ENCODE results near the gene CIBAR2.

CIBAR2 gene

DNA sequence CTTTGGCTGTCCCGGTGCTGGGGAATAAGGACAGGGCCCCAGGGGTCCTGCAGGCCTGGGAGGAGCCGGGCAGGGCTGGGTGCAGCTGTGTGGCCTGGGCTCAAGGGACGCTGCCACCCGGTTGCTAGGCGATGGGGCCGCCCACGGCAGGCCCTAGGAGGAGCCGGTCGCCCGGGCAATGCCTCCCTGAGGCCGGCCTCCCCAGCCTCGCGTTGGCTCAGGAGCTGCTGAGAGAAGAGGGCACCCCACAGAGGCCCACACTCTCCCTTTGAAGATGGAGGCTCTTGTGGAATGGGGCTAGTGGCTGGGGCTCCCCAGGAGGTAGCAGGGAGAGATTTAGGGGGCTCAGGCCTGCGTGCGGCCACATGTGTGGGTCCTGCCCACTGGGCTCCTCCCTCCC lies at the start of gene CIBAR2:
Gene CIBAR2, minus strand, starts transcription at position 109 of the 400 bp plus-strand sequence. CDS start 120 bp downstream, outside the sequence.
- no peak for DNase-seq (ENCODE audit: low read depth in 2 of 2)

DNA sequence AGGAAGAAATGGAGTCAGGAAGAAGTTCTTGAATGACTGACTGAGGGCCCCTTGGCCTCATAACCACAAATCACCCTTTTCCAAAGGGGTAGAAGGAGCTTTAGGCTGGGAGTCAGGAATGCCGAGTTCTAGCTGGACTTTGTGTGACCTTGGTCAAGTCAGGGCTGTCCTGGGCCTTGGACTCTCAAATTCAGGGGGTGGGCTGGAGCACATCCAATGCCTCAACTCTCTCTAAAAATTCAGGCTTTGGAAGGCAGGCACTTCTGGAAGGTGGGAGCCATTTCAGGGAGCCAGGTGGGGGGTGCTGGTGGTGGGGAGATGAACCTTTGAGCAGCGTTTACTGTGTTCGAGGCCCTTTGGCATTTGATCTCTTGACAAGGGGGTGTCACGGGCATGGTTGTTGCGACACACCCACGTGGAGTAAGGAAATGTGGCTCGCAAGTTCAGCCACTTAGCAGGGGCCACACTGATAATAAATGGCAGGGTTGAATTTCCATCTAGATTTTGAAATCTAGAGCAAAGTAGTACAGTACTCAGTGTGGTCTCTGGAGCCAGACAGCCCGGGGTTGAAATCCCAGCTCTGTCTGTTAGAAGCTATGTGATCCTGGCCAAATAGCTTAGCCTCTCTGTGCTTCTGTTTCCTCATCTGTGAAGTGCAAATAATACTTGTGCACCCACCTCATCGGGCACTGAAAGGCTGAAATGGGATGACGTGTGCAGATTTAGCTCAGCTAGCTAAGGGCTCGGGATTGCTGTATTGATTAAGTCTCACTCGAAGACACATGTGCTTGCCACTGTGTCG lies 47.1 kb upstream of the CIBAR2 start:
- DNase-seq (ENCODE audit: low read depth in 2 of 2), result no peak

DNA sequence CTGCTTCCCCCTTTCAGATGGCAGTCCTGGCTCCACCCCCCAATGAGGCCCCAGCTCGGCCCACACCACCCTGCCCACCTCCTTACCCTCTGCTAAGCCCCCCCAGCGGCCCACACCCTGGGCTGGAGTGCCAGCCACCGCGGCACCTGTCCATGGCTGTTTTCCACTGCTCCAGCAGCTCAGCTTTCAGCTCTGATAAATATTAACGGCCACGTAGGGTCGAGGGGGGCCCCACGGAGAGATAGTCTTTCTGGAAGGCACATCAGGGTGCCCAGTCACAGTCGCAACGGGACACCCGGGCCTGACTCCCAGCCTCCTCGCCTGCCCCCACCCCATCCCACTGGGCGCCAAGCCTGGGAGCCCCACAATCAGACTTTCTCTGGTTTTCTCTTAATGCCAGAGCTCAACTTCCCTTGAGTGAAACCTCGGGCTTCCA lies 46.5 kb upstream of the CIBAR2 start:
- DNase-seq (ENCODE audit: low read depth in 2 of 2), result no peak

DNA sequence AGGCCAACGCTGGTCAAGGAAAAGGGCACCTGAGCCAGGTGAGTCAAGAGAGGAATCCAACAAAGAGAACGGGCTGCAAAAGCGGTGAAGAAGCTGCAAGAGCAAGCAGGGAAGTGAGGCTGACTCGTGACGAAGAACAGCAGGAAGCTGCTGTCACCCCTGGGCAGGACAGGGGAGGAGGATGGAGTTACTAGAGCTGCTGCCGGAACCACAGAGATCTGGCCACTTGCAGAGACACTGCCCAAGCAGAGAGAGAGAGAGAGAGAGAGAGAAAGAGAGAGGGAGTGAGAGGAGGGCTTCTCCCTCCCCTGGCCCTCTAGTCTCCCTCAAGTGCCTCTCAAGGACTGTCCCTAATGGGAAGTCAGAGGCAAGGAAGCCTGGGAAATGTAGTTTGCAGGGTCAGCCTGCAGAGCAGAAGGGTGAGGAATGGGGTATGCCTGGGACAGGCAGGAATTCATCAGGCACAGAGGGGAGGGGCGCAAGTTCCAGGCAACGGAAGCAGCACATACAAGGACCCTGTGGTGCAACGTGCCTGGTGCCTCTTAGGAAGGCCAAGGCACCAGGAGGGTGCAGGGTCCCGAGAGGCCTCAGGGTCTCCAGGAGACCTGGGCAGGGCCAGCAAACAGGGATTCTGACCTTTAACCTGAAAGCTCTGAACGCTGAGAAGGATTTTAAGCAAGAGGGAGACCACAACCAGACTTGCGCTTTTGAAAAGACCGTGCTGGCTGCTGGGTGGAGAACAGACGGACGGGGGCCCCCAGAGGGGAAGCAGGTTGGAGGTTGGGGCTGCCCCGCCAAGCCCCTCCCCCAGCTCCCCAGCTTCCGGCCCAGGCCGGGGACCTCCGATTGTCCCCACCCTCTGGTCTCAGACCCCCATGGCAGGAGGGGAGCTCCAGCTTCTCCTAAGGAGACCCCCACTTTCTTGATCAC lies 45.8 kb upstream of the CIBAR2 start:
- DNase-seq (ENCODE audit: low read depth in 2 of 2), result no peak

DNA sequence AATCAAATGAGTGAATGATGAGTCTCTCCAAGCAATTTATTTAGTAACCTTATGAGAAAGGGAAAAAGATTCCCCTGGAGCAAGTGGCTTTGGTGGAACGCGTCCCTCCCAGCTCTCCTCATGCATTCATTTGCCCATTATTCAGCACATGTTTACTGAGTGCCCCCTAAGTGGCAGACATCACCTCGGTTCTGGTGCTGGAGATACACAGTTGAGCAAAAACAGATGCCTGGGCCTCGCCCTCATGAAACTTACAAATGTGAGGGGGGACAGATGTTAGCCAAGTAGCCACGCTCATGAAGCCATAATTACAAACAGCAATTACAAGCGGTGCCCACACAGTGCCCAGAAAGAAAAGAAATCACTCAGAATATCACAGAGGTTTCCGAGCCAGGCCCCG lies 45.1 kb upstream of the CIBAR2 start:
- DNase-seq (ENCODE audit: low read depth in 2 of 2), result no peak

DNA sequence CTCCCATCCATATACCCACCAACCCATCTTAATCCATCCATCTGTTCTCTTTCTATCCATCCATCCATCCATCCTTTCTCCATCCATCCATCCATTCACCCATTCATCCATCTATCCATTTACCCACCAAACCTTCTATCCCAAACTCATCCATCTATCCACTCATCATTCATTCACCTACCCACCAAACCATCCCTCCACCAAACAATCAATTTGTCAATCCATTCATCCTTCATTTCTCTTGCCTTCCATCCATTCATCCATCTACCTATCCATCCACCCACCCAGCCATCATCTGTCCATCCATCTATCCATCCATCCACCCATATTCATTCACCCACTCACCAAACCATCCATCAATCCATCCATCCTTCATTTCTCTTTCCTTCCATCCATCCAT lies 44.6 kb upstream of the CIBAR2 start:
- no peak for DNase-seq (ENCODE audit: low read depth in 2 of 2)

DNA sequence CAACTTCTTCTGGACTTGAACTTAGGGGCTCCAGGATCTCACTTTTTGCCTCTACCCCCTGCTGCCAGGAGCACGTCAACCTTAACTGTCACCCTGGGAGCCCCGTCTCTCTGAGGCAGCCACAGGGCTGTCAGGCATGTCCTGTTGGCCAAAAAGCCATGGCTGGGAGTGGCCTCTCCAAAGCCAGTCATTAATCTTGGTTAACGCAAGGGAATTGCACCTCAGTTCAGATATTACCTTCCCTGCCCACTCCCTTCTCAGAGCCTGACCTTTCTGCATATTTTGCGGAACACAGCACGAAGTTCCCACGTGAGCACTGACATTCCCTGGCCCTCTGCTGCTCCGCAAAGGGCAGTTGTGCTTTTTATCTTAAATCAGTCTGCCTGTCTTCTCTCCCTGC lies 44.2 kb upstream of the CIBAR2 start:
- DNase-seq (ENCODE audit: low read depth in 2 of 2), result no peak

DNA sequence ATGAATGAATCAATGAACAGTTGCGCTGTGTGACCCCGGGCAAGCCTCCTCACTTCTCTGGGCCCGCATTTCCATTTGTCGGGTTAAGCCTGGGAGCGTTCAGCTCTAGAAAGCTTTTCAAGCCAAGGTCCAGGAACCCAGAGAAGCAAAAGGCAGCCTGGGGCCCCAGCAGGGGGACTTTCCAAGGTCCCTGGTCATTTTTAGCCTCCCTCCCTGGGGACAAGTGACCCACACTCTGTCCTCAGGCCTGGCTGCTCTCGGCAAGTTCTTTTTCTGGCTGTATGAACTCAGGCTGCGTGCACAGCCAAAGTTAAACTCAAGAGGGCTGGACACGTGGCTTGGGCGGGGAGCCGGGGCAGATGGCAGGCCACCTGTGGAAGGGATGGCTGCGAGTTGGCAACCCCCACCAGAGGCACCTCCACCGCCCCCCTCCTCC lies 41.4 kb upstream of the CIBAR2 start:
- no peak for DNase-seq (ENCODE audit: low read depth in 2 of 2)

DNA sequence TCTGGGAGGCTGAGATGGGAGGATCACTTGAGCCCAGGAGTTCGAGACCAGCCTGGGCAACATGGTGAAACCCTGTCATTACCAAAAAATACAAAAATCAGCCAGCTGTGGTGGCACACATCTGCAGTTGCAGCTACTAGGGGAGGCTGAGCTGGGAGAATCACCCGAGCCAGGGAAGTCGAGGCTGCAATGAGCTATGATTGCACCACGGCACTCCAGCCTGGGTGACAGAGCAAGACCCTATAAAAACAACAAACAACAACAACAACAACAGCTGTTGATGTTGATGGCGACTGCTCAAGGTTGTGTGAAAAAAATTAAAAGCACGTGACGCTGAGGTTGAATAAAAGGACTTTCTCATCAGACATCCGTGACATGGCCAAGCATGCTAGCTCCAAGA lies 40.8 kb upstream of the CIBAR2 start:
- DNase-seq (ENCODE audit: low read depth in 2 of 2), result no peak

DNA sequence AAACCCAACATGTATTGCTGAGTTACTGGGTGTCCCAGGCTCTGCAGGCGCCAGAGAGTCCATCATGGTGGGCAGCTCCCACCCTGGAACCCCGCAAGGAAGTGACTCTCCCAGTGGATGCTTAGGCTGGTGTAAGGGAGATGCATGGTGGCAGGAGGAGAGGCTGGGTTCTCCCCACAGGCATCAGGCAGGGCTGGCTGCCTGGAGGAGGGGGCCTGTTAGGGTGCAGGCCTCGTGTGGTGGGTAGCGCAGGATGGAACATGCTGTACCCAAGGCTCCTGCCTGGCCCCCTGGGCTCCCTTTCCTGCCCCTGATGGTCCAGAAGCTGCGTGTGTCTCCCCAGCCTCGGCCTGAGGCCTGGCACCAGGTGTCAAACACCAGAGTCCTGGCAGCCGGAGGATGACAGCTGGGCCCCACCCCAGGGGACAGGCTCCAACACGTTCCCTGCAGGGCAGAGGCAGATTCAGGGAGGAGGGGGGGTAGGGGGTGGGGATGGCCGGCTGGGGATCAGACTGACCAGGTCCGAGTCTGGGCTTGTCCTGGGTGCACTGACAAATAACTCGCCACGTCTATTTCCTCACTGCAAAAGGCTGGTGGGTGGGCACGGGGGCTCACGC lies 40.2 kb upstream of the CIBAR2 start:
- no peak for DNase-seq (ENCODE audit: low read depth in 2 of 2)

DNA sequence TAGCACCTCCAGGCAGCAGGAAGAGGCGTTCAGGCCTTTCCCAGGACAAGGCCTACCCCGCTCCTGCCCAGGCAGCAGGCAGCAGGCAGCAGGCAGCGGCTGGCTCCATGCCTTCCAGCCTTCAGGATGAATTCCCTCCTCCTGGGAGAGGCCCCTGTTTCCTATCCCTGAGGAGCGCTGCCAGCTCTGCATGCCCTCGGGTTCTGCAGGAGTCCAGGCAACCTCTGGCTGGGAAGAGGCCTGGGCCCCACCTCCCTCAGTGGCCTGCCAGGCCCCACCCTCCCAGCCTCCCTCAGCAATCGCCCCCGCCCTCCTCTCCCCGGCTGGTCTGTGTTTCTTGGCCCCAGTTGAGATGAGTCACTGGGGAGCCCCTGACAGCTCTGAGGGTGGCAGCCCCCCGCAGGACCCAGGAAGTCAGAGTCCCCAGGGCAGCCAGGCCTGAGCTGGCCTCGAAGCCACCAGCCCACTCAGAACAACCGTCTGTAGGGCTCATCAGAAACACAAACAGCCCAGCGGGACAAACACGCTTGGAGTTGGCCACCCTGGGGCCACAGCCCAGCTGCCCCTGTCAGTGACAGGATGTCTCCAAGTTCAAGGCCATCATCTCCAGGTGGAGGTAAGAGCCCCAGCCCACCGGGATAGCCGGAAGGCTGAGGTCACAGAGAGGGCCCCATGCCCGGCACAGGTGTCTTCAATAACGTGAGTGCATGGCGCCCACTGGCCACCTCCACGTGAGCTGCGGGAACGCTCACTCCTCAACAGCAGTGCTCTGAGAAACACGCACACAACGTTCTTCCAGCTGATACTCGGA lies 39.5 kb upstream of the CIBAR2 start:
- DNase-seq (ENCODE audit: low read depth in 2 of 2), result no peak

DNA sequence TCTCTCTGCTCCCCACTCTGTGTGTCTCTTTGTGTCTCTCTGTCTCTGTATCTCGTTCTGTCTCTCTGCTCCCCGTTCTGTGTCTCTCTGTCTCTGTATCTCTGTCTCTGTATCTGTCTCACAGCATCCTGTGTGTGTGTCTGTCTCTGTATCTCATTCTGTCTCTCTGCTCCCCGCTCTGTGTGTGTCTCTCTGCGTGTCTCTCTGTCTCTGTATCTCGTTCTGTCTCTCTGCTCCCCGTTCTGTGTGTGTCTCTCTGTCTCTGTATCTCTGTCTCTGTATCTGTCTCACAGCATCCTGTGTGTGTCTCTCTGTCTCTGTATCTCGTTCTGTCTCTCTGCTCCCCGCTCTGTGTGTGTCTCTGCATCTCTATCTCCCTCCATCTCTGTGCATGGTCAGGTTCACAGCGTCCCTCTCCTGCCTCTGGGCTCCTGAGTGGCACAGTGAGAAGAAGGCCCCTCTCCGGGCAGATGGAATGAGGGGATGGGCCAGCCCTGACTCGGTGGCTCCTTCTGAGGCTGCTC lies 38.9 kb upstream of the CIBAR2 start:
- DNase-seq (ENCODE audit: low read depth in 2 of 2), result no peak

DNA sequence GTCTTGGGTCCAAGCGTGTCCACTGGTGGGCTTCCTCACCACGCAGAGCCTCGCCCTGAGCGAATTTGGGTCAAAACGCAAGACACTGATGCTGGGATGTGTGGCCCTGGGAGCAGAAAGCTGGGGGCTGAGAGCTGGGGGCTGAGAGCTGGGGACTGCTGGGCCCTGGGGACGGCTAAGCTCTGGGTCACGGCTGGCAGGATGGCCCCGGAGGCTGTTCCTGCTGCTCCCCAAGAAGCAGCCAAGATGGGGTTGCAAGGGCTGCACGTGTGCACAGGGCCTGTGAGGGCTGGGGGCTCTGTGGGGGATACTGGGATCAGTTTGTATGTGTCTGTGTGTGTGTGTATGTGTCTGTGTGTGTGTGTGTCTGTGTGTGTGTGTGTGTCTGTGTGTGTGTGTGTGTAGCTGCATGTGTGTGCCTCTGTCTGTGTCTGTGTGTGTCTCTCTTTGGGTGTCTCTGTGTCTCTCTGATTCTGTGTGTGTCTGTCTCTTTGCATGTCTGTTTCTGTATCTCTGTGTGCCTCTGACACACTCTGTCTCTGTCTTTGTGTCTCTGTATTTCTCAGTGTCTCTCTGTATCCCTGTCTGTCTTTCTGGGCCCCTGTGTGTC lies 38.2 kb upstream of the CIBAR2 start:
- no peak for DNase-seq (ENCODE audit: low read depth in 2 of 2)

DNA sequence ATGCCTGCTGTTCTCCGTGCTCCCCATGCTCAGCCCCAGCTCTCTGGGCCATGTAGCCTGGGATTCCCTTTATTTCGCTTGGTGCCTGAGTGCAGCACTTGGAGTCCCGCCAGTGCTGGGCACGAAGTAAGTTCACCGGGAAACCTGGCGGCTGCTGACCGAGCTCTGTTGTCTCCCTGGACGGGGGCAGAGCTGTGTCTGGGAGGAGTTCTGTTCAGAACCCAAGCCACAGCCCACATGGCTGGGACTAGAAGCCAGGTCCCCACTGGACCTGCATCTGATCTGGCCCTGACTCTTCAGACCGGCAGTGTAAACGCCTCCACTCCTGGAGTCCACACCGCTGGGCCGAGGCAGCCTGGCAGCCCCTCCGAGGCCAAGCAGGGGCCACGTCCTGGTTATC lies 37.5 kb upstream of the CIBAR2 start:
- DNase-seq (ENCODE audit: low read depth in 2 of 2), result no peak

DNA sequence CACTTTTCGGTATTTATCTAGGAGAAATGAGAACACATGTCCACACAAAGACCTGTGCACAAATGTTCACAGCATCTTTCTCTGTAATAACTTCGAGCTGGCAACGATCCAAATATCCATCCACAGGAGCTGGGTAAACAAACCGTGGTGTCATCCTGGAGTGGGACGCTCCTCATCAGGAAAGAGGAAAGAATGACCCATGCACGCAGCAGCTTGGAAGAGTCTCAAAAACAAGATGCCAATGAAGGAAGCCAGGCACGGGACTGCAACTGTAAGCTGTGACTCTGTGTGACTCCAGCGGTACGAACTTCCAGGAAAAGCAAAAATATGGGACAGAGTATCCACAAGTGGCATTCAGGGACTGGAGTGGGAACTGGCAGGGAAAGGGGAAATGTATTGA lies 36.7 kb upstream of the CIBAR2 start:
- DNase-seq (ENCODE audit: low read depth in 2 of 2), result no peak

DNA sequence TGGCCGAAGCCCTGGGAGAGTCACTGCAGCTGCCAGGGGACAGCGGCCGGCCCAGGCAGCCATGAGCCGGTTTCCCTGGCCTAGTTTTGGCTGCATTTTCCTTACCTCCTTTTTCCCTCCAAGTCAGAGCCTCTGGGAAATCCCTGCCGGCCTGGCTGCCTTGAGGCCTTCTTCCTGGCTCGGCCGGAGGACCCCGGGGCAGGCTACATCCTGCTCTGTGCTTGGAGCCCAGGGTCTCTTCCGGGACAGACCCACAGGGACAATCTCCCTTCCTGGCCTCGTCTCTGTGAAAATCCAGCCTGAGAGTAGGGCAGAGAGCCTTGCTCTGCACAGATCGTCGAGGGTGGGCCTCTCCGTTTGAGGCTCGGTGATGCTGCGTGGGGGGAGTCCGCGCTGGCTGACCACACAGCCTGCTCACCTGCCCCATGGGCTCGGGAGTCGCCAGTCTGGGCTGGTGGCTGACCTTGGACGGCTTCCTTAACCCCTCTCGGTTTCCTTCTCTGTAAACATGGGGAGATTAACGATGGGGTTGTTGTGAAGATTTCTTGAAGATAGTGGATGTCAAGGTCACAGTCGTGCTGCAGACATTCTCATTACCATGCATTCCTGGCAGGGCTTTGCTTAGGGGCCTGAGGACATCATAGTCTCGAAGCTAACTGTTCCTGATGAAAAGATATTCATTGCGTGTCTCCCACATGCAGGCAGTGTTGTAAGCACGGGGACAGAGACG lies 34.8 kb upstream of the CIBAR2 start:
- no peak for DNase-seq (ENCODE audit: low read depth in 2 of 2)

DNA sequence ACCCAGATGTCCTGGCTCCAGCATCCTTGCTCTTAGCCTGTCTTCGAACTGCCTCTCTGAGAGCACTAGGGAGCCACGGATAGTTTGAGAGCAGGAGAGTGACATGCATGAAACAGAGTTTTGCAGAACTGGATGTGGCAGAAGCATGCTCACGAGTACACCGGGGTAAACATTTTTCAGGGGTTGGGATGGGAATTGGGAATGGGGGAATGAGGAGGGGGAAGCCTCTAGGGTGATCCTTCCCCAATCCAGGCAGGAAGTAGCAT lies 34.2 kb upstream of the CIBAR2 start:
- DNase-seq (ENCODE audit: low read depth in 2 of 2), result no peak

DNA sequence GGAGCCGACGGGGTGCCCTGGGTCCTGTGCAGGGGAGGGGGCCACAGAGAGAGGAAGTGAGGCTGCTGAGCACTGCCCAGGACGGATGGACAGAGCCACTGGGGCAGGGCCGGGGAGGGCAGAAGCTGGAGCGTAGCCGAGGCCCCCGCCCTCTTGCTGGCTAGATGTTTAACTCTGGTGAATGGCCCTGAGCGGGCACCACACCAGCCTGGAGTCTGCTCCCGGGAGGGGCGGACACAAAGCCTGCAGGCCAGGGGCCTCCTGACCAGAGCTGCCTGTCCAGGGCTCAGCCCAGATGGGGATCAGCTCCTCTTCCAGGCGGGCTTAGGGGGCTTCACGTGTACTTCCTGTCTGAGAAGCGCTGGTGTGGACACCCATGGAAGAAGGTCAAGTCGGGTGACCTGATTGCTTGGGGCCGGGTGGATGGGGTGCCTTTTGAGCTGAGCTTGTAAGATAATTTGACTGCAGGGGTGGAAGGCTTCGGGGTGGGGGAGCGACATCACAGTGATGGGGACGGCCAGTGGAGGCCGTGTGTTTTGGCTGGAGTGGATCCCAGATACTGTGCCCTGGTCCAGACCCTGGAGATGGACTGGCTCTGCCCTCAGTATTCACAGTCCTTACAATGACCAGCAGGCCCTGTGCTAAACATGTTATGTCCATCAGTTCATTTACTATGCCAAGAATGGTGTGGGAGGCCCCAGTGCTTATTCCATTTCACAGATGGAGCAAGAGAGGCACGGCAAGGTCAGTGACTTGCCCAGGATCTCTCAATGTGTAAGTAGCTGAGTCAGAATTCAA lies 33.7 kb upstream of the CIBAR2 start:
- DNase-seq (ENCODE audit: low read depth in 2 of 2), result no peak

DNA sequence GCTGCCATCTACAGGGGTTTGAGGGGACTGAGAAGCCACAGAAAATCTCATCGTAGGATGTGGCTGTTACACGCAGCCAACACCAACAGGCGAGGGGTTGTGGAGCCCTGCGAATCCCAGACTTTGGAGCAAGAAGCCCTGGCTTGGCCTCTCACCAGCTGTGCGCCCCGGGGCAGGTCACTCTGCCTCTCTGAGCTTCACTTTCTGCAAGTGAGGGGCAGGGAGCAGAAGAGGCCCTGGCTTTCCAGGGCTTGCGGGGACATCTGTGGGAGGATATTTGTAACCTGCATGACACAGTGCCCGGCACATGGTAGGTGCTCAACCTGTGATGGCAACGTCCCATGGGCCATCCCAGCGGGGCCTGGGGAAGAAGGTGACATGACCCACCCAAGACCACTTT lies 32.9 kb upstream of the CIBAR2 start:
- no peak for DNase-seq (ENCODE audit: low read depth in 2 of 2)

Data from stimulated activated CD8-positive, alpha-beta memory T cell treated with anti-CD3 and anti-CD28 coated beads, Interleukin-15, amount 100 ng/mL, for 48 hours (primary cell).